ENCODE results near the gene ZFP69B. TPM values are rescaled to one million over a fixed set of nuclear protein-coding genes. Genes with fewer than 3 reads are reported as not detected.

The ZFP69B gene
- total RNA-seq, 1 donor: 4.7 TPM

DNA sequence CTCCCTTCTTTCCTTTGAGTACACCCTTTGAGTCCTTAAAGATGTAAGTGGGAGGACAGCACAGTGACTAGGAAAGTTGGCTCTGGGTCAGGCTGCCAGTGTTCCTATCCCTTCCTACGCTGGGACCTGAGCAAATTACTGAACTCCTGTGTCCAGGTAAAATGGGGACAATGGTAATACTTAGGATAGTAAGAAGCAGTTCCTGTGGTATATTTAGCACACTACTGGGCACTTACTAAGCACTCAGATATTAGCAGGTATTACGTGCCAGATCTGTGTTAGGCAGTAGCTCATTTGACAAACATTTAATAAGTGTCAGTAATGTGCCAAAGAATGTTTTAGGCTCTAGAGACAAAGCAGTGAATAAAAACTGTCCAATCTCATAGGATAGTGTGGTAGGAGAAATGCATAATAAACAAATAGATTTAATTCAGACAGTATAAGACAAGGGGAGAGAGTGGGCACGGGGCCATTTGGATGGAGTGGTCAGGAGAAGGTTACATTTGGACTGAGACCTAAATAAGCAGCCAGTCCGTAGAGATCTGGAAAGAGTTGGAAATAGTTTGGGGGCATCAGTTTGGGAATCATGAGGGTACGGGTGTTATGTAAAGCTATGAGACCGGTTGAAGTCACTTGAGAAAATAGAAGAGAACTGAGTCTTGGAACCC lies 26.2 kb upstream of the ZFP69B start:
- DNase-seq (ENCODE audit: insufficient read length, low spot score, missing footprints): no peak
- Histone ChIP-seq H3K4me3 (ENCODE audit: insufficient read depth, low read length) (no peak overlapping the region), H3K4me2 (ENCODE audit: insufficient read depth, low read length) (no peak overlapping the region), H3K9me3 (ENCODE audit: low read depth, low read length) (no peaks in the 10 kb centered on the region), H3K27me3 (ENCODE audit: insufficient read depth, low read length) (no peaks in the 10 kb centered on the region), H3K36me3 (ENCODE audit: insufficient read depth, low read length) (peaks cover 12% of the 10 kb centered on the region), H3K4me1 (ENCODE audit: insufficient read depth, low read length) (no peaks in the 10 kb centered on the region), H2AFZ (ENCODE audit: low read length) (no peak overlapping the region), H3K27ac (ENCODE audit: low read depth, low read length) (no peak overlapping the region), H3K79me2 (ENCODE audit: insufficient read depth, low read length) (no peaks in the 10 kb centered on the region), H4K20me1 (ENCODE audit: insufficient read depth, low read length) (no peaks in the 10 kb centered on the region)
- TF ChIP-seq, protein P1, sequence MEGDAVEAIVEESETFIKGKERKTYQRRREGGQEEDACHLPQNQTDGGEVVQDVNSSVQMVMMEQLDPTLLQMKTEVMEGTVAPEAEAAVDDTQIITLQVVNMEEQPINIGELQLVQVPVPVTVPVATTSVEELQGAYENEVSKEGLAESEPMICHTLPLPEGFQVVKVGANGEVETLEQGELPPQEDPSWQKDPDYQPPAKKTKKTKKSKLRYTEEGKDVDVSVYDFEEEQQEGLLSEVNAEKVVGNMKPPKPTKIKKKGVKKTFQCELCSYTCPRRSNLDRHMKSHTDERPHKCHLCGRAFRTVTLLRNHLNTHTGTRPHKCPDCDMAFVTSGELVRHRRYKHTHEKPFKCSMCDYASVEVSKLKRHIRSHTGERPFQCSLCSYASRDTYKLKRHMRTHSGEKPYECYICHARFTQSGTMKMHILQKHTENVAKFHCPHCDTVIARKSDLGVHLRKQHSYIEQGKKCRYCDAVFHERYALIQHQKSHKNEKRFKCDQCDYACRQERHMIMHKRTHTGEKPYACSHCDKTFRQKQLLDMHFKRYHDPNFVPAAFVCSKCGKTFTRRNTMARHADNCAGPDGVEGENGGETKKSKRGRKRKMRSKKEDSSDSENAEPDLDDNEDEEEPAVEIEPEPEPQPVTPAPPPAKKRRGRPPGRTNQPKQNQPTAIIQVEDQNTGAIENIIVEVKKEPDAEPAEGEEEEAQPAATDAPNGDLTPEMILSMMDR (IDR thresholded peaks at IDR 0.05; ENCODE audit: extremely low read depth, low read depth, low read length): no peak

DNA sequence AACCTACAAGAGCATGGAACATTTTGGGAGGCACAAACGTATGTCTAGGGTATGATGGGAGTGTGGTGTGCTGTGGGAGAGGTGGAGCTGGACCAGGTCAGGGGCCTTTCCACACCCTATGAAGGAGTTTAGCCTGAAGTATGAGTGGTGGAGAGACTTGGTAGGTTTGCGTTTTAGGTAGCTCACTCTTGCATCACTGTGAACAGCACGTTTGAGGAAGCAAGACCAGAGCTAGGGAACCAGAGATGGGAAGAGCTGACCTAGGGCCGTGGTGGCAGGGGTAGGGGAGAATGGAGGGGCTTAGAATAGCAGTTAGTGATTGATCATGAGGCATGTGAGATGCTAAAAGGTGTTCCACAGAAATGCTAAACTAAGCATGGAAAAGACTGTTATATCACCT lies 25.1 kb upstream of the ZFP69B start:
- Histone ChIP-seq H3K27ac (ENCODE audit: low read depth, low read length) (no peak overlapping the region), H3K79me2 (ENCODE audit: insufficient read depth, low read length) (no peaks in the 10 kb centered on the region), H3K9me3 (ENCODE audit: low read depth, low read length) (no peaks in the 10 kb centered on the region), H3K4me1 (ENCODE audit: insufficient read depth, low read length) (no peaks in the 10 kb centered on the region), H4K20me1 (ENCODE audit: insufficient read depth, low read length) (no peaks in the 10 kb centered on the region), H3K36me3 (ENCODE audit: insufficient read depth, low read length) (peaks cover 11% of the 10 kb centered on the region), H3K27me3 (ENCODE audit: insufficient read depth, low read length) (no peaks in the 10 kb centered on the region), H3K4me3 (ENCODE audit: insufficient read depth, low read length) (no peak overlapping the region), H2AFZ (ENCODE audit: low read length) (no peak overlapping the region), H3K4me2 (ENCODE audit: insufficient read depth, low read length) (no peak overlapping the region)
- DNase-seq (ENCODE audit: insufficient read length, low spot score, missing footprints): no peak
- TF ChIP-seq, protein P1 (IDR thresholded peaks at IDR 0.05; ENCODE audit: extremely low read depth, low read depth, low read length): no peak

DNA sequence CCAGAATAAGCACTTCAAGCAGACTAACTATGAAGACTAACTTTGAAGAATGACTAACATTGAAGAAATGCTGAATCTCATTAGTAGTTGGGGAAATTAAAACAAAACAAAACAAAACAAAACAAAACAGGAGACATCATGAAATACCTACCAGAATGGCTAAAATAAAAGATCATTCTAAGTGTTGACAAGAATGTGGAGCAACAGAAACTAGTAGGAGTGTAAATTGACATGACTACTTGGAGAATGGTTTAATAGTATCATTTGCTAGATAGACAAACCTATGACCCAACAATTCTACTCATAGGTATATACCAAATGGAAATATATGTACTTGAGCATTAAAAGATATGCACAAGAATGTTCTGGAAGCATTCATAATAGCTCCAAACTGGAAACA lies 18.9 kb upstream of the ZFP69B start:
- Histone ChIP-seq H2AFZ (ENCODE audit: low read length) (no peak overlapping the region), H3K4me3 (ENCODE audit: insufficient read depth, low read length) (no peak overlapping the region), H3K9me3 (ENCODE audit: low read depth, low read length) (no peaks in the 10 kb centered on the region), H3K27me3 (ENCODE audit: insufficient read depth, low read length) (no peaks in the 10 kb centered on the region), H3K27ac (ENCODE audit: low read depth, low read length) (no peak overlapping the region), H3K36me3 (ENCODE audit: insufficient read depth, low read length) (no peaks in the 10 kb centered on the region), H3K4me1 (ENCODE audit: insufficient read depth, low read length) (peaks cover 10% of the 10 kb centered on the region), H4K20me1 (ENCODE audit: insufficient read depth, low read length) (no peaks in the 10 kb centered on the region), H3K79me2 (ENCODE audit: insufficient read depth, low read length) (no peaks in the 10 kb centered on the region), H3K4me2 (ENCODE audit: insufficient read depth, low read length) (no peak overlapping the region)
- no peak for DNase-seq (ENCODE audit: insufficient read length, low spot score, missing footprints)
- TF ChIP-seq, protein P1 (IDR thresholded peaks at IDR 0.05; ENCODE audit: extremely low read depth, low read depth, low read length): no peak

DNA sequence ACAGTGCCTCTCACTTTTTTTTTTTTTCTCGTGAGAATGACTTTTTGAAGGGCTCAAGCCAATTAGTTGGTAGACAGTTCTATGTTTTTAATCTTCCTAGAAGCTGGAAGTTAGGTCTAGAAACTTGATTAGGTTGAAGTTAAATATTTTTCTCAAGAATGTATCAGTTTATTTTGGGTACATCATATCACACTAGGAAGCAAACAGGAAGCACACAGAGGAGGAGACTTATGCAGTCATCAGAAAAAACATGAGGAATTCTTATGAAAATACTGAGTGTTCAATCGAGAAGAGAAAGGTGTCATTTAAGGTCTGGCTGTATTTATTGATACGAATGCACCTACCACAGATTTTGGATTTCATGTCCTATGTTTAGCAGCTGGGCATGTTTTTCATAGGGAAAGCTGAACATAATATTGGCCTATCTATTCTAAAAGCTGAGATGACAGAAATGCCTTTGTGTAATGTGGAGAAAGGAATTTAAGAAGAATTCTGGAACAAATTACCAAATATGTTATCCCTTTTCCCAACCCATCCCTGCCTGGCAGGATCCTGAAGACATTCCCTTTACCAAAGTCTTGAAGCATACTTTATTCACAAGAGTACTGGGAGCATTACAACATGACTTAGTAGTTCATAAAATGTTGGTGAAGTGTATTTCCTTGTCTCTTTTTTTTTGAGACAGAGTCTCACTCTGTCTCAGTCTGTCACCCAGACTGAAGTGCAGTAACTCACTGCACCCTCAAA lies 17.5 kb upstream of the ZFP69B start:
- H3K36me3 ChIP-seq (ENCODE audit: insufficient read depth, low read length): no peaks in the 10 kb centered on the region
- H3K79me2 ChIP-seq (ENCODE audit: insufficient read depth, low read length): no peaks in the 10 kb centered on the region
- no peaks in the 10 kb centered on the region for H4K20me1 ChIP-seq (ENCODE audit: insufficient read depth, low read length)
- TF ChIP-seq, protein P1 (IDR thresholded peaks at IDR 0.05; ENCODE audit: extremely low read depth, low read depth, low read length): no peak
- H2AFZ ChIP-seq (ENCODE audit: low read length): no peak overlapping the region
- no peak for DNase-seq (ENCODE audit: insufficient read length, low spot score, missing footprints)
- no peak overlapping the region for H3K27ac ChIP-seq (ENCODE audit: low read depth, low read length)
- no peaks in the 10 kb centered on the region for H3K9me3 ChIP-seq (ENCODE audit: low read depth, low read length)
- H3K27me3 ChIP-seq (ENCODE audit: insufficient read depth, low read length): no peaks in the 10 kb centered on the region
- H3K4me2 ChIP-seq (ENCODE audit: insufficient read depth, low read length): no peak overlapping the region
- no peak overlapping the region for H3K4me3 ChIP-seq (ENCODE audit: insufficient read depth, low read length)
- H3K4me1 ChIP-seq (ENCODE audit: insufficient read depth, low read length): peaks cover 10% of the 10 kb centered on the region

All from osteoblast (primary cell).